MM.1S (cell line): ENCODE data around the gene EML5.

Experiments
- DNase-seq: peaks from one replicate; pipeline ENCODE4 v3.0.0-alpha.2; 2015
- H2AFZ ChIP-seq: fragments of 300-600 bp; sonication (generic); 2 replicates; pipeline ENCODE4 v1.6.0; 2016; ENCODE audit warnings: antibody characterized with exemption, low read length
- H3F3A ChIP-seq: fragments of 300-600 bp; sonication (generic); 2 replicates; pipeline ENCODE4 v1.6.1; 2016; ENCODE audit warnings: mild to moderate bottlenecking, antibody characterized with exemption, low read length, moderate library complexity, mixed read lengths; ENCODE audit not compliant: insufficient read depth
- H3K27ac ChIP-seq: fragments of 300-600 bp; sonication (generic); 2 replicates; pipeline ENCODE4 v1.5.1; 2016; ENCODE audit warnings: mild to moderate bottlenecking, low read length
- H3K27me3 ChIP-seq: fragments of 300-600 bp; sonication (generic); replicated peaks from 2 replicates; pipeline ENCODE4 v1.6.0; 2016; ENCODE audit warnings: low read length; ENCODE audit not compliant: insufficient read depth
- H3K36me3 ChIP-seq: fragments of 300-600 bp; sonication (generic); replicated peaks from 2 replicates; pipeline ENCODE4 v1.6.1; 2016; ENCODE audit warnings: mild to moderate bottlenecking, low read length, mixed read lengths; ENCODE audit not compliant: insufficient read depth
- H3K4me1 ChIP-seq: fragments of 300-600 bp; sonication (generic); 2 replicates; pipeline ENCODE4 v1.6.1; 2016; ENCODE audit warnings: low read length, mixed read lengths
- H3K4me2 ChIP-seq: fragments of 300-600 bp; sonication (generic); 2 replicates; pipeline ENCODE4 v1.6.0; 2016; ENCODE audit warnings: low read depth, low read length
- H3K4me3 ChIP-seq: fragments of 300-600 bp; sonication (generic); 2 replicates; pipeline ENCODE4 v1.5.1; 2016; ENCODE audit warnings: low read length, mixed read lengths
- H3K79me2 ChIP-seq: fragments of 300-600 bp; sonication (generic); 2 replicates; pipeline ENCODE4 v1.6.1; 2016; ENCODE audit warnings: mixed run types, low read length, mixed read lengths
- H3K9ac ChIP-seq: fragments of 300-600 bp; sonication (generic); 2 replicates; pipeline ENCODE4 v1.6.1; 2016; ENCODE audit warnings: low read length, mixed read lengths
- H3K9me2 ChIP-seq: fragments of 300-600 bp; sonication (generic); replicated peaks from 2 replicates; pipeline ENCODE4 v1.6.1; 2016; ENCODE audit warnings: mild to moderate bottlenecking, low read length, mixed read lengths; ENCODE audit not compliant: insufficient read depth
- H3K9me3 ChIP-seq: fragments of 300-600 bp; sonication (generic); replicated peaks from 2 replicates; pipeline ENCODE4 v1.6.1; 2016; ENCODE audit warnings: mild to moderate bottlenecking, low read length, mixed read lengths; ENCODE audit not compliant: insufficient read depth
- H4K20me1 ChIP-seq: fragments of 300-600 bp; sonication (generic); 2 replicates; pipeline ENCODE4 v1.6.1; 2016; ENCODE audit warnings: mild to moderate bottlenecking, low read length, moderate library complexity, mixed read lengths; ENCODE audit not compliant: insufficient read depth
- EZH2 ChIP-seq: fragments of 300-600 bp; sonication (generic); optimal IDR thresholded peaks from 2 replicates; pipeline ENCODE3; 2017; ENCODE audit warnings: low read depth, mild to moderate bottlenecking, antibody characterized with exemption, low read length, mixed read lengths
- EZH2phosphoT487 ChIP-seq: fragments of 300-600 bp; sonication (generic); IDR thresholded peaks from 2 replicates; pipeline ENCODE4 v1.6.1; 2018; ENCODE audit warnings: antibody characterized with exemption, low read length
- TF ChIP-seq, protein P1 (sequence below): fragments of 300-600 bp; sonication (generic); IDR thresholded peaks from 2 replicates; pipeline ENCODE4 v1.5.1; 2016; ENCODE audit warnings: antibody characterized with exemption, low read length, mixed read lengths

The EML5 gene

DNA sequence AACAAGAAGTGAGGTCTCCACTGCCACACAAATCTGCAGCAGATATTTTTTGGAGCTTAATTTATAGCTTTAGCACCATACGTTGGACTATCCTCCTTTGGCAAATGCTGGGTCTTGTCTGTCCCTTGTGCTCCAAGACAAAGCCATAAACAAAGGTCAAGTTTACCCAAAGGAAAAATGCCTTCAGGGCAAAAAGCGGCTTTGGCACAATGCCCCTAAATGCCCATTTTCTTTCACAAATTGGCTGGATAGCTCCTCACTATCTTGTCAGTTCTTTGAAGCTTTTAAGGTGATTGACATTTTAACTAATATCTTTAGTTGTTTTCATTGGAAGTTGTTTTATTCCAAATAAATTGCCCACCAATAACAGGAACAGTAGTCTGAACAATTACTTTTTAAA is 59.6 kb downstream of the EML5 start:
- Histone ChIP-seq H3K9me3 (no peaks in the 10 kb centered on the region), H3K4me3 (no peak overlapping the region), H3K79me2 (no peaks in the 10 kb centered on the region), H3K27me3 (no peaks in the 10 kb centered on the region), H3K4me2 (no peak overlapping the region), H3K9ac (no peak overlapping the region), H3F3A (no peaks in the 10 kb centered on the region), H3K4me1 (no peaks in the 10 kb centered on the region), H3K9me2 (no peaks in the 10 kb centered on the region), H3K27ac (no peak overlapping the region), H2AFZ (no peak overlapping the region), H3K36me3 (no peaks in the 10 kb centered on the region), H4K20me1 (no peaks in the 10 kb centered on the region)
- TF ChIP-seq, protein P1, sequence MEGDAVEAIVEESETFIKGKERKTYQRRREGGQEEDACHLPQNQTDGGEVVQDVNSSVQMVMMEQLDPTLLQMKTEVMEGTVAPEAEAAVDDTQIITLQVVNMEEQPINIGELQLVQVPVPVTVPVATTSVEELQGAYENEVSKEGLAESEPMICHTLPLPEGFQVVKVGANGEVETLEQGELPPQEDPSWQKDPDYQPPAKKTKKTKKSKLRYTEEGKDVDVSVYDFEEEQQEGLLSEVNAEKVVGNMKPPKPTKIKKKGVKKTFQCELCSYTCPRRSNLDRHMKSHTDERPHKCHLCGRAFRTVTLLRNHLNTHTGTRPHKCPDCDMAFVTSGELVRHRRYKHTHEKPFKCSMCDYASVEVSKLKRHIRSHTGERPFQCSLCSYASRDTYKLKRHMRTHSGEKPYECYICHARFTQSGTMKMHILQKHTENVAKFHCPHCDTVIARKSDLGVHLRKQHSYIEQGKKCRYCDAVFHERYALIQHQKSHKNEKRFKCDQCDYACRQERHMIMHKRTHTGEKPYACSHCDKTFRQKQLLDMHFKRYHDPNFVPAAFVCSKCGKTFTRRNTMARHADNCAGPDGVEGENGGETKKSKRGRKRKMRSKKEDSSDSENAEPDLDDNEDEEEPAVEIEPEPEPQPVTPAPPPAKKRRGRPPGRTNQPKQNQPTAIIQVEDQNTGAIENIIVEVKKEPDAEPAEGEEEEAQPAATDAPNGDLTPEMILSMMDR: no peak
- TF ChIP-seq EZH2 (no peak), EZH2phosphoT487 (no peak)
- DNase-seq: no peak

DNA sequence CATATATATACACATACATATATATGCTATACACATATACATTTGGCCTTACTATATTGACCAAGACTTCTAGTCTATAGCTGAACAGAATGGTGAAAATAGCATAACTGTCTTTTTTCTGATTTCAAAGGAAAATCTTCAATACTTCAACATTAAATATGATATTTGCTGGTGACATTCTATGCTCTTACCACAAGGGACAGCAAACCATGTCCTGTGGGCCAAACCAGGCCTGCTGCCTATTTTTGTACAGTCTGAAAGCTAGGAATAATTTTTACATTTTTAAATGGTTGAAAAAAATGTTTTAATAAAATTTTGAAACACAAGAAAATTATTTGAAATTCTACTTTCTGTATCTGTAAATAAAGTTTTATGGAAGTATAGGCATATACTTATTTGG is 63.6 kb downstream of the EML5 start:
- Histone ChIP-seq H3F3A (no peaks in the 10 kb centered on the region), H3K27me3 (no peaks in the 10 kb centered on the region), H3K4me3 (no peak overlapping the region), H3K4me1 (no peaks in the 10 kb centered on the region), H3K4me2 (no peak overlapping the region), H3K9ac (no peak overlapping the region), H4K20me1 (no peaks in the 10 kb centered on the region), H3K79me2 (no peaks in the 10 kb centered on the region), H3K36me3 (no peaks in the 10 kb centered on the region), H3K9me3 (no peaks in the 10 kb centered on the region), H3K9me2 (no peaks in the 10 kb centered on the region), H2AFZ (no peak overlapping the region), H3K27ac (no peak overlapping the region)
- DNase-seq: no peak
- TF ChIP-seq, protein P1: no peak
- TF ChIP-seq EZH2 (no peak), EZH2phosphoT487 (no peak)

DNA sequence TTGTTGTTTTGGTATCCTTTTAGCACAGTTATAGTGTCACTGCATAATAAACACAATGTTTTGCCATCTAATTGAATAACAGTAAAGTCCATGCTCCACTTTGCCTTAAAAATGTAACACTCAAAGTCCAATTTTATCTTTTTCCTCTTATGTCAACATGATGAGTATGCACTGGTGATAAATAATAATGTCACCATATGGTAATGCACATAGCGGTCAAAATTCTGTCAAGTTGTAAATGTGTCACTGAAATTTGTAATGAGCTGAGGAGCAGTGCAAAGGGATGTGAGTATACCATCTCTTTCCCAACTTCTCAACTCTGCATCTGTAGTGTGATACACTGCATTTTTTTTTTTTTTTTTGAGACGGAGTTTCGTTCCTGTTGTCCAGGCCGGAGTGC is 65.7 kb downstream of the EML5 start:
- no peaks in the 10 kb centered on the region for H3K79me2 ChIP-seq
- H2AFZ ChIP-seq: no peak overlapping the region
- no peaks in the 10 kb centered on the region for H4K20me1 ChIP-seq
- H3K9me2 ChIP-seq: no peaks in the 10 kb centered on the region
- no peaks in the 10 kb centered on the region for H3K36me3 ChIP-seq
- no peak overlapping the region for H3K27ac ChIP-seq
- H3K4me2 ChIP-seq: no peak overlapping the region
- H3K27me3 ChIP-seq: no peaks in the 10 kb centered on the region
- no peaks in the 10 kb centered on the region for H3K9me3 ChIP-seq
- H3K4me3 ChIP-seq: no peak overlapping the region
- DNase-seq: no peak
- no peaks in the 10 kb centered on the region for H3F3A ChIP-seq
- H3K9ac ChIP-seq: no peak overlapping the region
- H3K4me1 ChIP-seq: no peaks in the 10 kb centered on the region
- TF ChIP-seq, protein P1: no peak
- TF ChIP-seq EZH2phosphoT487 (no peak), EZH2 (no peak)
